Endothelial cell of umbilical vein (primary cell): ENCODE data around the gene ACOX3. TPM values are rescaled to one million over a fixed set of nuclear protein-coding genes. Genes with fewer than 3 reads are reported as not detected.

Source experiments
- BruUV-seq: library from RNA; stranded (reverse); fragments of 400-500 nt; replicated peaks from 2 replicates; lab custom pipeline; 2021; lab: Mats Ljungman, UMichigan
- CTCF ChIA-PET: fragments of 300-600, 350-600 bp; sonication (Branson Sonifier 250); formaldehyde crosslinking; loops from one replicate; lab custom pipeline; 2021; ENCODE audit warnings: antibody characterized with exemption, inconsistent platforms; lab: Charles Lee
- POLR2A ChIA-PET: fragments of 300-600, 350-600 bp; sonication (Branson Sonifier 250); formaldehyde crosslinking; loops from one replicate; lab custom pipeline; 2021; ENCODE audit warnings: antibody characterized with exemption, inconsistent platforms; lab: Charles Lee
- DNase-seq: peaks from one replicate; pipeline ENCODE4 v3.0.0-alpha.2; 2011; ENCODE audit warnings: low read depth, low spot score
- FAIRE-seq: peaks from 2 replicates; lab custom pipeline; 2011; peaks lifted over from hg19 to GRCh38; lab: Jason Lieb, UNC
- H2AFZ ChIP-seq: 2 replicates; pipeline ENCODE4 v1.6.0; 2012; ENCODE audit warnings: low read depth, low read length, control low read depth, inconsistent platforms
- H3K27ac ChIP-seq: 2 replicates; pipeline ENCODE4 v1.5.1; 2011; ENCODE audit warnings: low read depth, mild to moderate bottlenecking, control low read depth, low read length, moderate library complexity; ENCODE audit not compliant: insufficient read depth
- H3K27me3 ChIP-seq, 2 experiments: 2 replicates each; pipeline versions ENCODE4 v1.6.0 to v1.6.1; 2011; ENCODE audit warnings: low read length in 2 of 2, mixed read lengths in 1 of 2; ENCODE audit not compliant: control insufficient read depth in 2 of 2, insufficient read depth in 2 of 2
- H3K36me3 ChIP-seq, 2 experiments: 2 replicates in 1 of 2; 3 replicates in 1 of 2; pipeline ENCODE4 v1.5.1; 2011; ENCODE audit warnings: low read length in 2 of 2, mild to moderate bottlenecking in 1 of 2, moderate library complexity in 1 of 2; ENCODE audit not compliant: control insufficient read depth in 2 of 2, insufficient read depth in 2 of 2; ENCODE audit errors: extremely low read depth in 1 of 2
- H3K4me1 ChIP-seq: 3 replicates; pipeline ENCODE4 v1.5.1; 2011; ENCODE audit warnings: mild to moderate bottlenecking, low read length; ENCODE audit not compliant: control insufficient read depth, insufficient read depth; ENCODE audit errors: extremely low read depth
- H3K4me2 ChIP-seq: 2 replicates; pipeline ENCODE4 v1.6.1; 2011; ENCODE audit warnings: low read length, control low read depth, mixed read lengths; ENCODE audit not compliant: insufficient read depth
- H3K4me3 ChIP-seq, 3 experiments: fragments of 200-600 bp in 1 of 3; sonication (generic), shearing (Covaris generic) in 1 of 3; replicated peaks in 1 of 3; 2 replicates each; pipeline ENCODE4 v1.5.1; 2011 to 2016; ENCODE audit warnings: control low read depth in 3 of 3, low read length in 3 of 3, mild to moderate bottlenecking in 2 of 3, inconsistent platforms in 1 of 3, low read depth in 1 of 3, moderate library complexity in 1 of 3; ENCODE audit not compliant: insufficient read depth in 1 of 3
- H3K79me2 ChIP-seq: 2 replicates; pipeline ENCODE4 v1.6.0; 2012; ENCODE audit warnings: low read length, inconsistent platforms; ENCODE audit not compliant: control insufficient read depth, insufficient read depth
- H3K9ac ChIP-seq: replicated peaks from 2 replicates; pipeline ENCODE3; 2011; ENCODE audit warnings: low read length, control low read depth; ENCODE audit not compliant: insufficient read depth; ENCODE audit errors: extremely low read depth
- H3K9me1 ChIP-seq: replicated peaks from 3 replicates; pipeline ENCODE4 v1.6.0; 2011; ENCODE audit warnings: mild to moderate bottlenecking, low read length; ENCODE audit not compliant: control insufficient read depth, insufficient read depth; ENCODE audit errors: extremely low read depth
- H3K9me3 ChIP-seq: replicated peaks from 2 replicates; pipeline ENCODE4 v1.5.1; 2012; ENCODE audit warnings: low read length, inconsistent platforms; ENCODE audit not compliant: control insufficient read depth, insufficient read depth
- H4K20me1 ChIP-seq: replicated peaks from 2 replicates; pipeline ENCODE3; 2011; ENCODE audit warnings: mild to moderate bottlenecking, low read length; ENCODE audit not compliant: control insufficient read depth, insufficient read depth; ENCODE audit errors: extremely low read depth
- CTCF ChIP-seq, 2 donors: IDR thresholded peaks; 1 replicate in 1 of 2; 2 replicates in 1 of 2; pipeline ENCODE4 v1.5.1; 2011; ENCODE audit warnings: low read length in 2 of 2, mild to moderate bottlenecking in 2 of 2, moderate library complexity in 2 of 2, control low read depth in 1 of 2, inconsistent platforms in 1 of 2, low read depth in 1 of 2; ENCODE audit not compliant: insufficient read depth in 1 of 2; ENCODE audit errors: extremely low read depth in 1 of 2
- EZH2 ChIP-seq: IDR thresholded peaks from 2 replicates; pipeline ENCODE4 v1.6.1; 2012; ENCODE audit warnings: borderline replicate concordance, low read depth, mild to moderate bottlenecking, moderate library complexity, low read length, inconsistent platforms; ENCODE audit not compliant: severe bottlenecking
- FOS ChIP-seq: IDR thresholded peaks from 2 replicates; pipeline ENCODE4 v1.6.1; 2011; ENCODE audit warnings: mild to moderate bottlenecking, low read length, moderate library complexity, borderline replicate concordance; ENCODE audit not compliant: insufficient read depth
- GATA2 ChIP-seq: IDR thresholded peaks from 2 replicates; pipeline ENCODE4 v1.7.0; 2011; ENCODE audit warnings: low read depth, mild to moderate bottlenecking, moderate library complexity, mixed read lengths, low read length; ENCODE audit not compliant: insufficient read length, insufficient read depth
- JUN ChIP-seq: IDR thresholded peaks from 2 replicates; pipeline ENCODE4 v1.6.1; 2011; ENCODE audit warnings: borderline replicate concordance, low read depth; ENCODE audit not compliant: insufficient read length, insufficient read depth
- MAX ChIP-seq: IDR thresholded peaks from 2 replicates; pipeline ENCODE4 v1.6.1; 2011; ENCODE audit not compliant: insufficient read depth, insufficient read length
- MYC ChIP-seq: IDR thresholded peaks from one replicate; pipeline ENCODE4 v1.6.1; 2011; ENCODE audit warnings: mild to moderate bottlenecking, low read depth, low read length
- POLR2A ChIP-seq: IDR thresholded peaks from 2 replicates; pipeline ENCODE4 v1.6.1; 2012; ENCODE audit warnings: low read depth, mild to moderate bottlenecking, control low read depth, low read length
- POLR2AphosphoS5 ChIP-seq: IDR thresholded peaks from 2 replicates; pipeline ENCODE4 v1.6.1; 2012; ENCODE audit warnings: low read depth, mild to moderate bottlenecking, control low read depth, low read length, moderate library complexity; ENCODE audit not compliant: insufficient read depth
- dilution Hi-C: fragments of 300-500 bp; cut with MboI; formaldehyde crosslinking; loops from one replicate; pipeline ENCODE4 v1.15.0; 2019; ENCODE audit warnings: low sequenced_read_pairs; ENCODE audit not compliant: extremely low pct_ligation_motif_present
- intact Hi-C: fragments of 100-400 bp; cut with micrococcal nuclease; formaldehyde crosslinking; loops from one replicate; pipeline ENCODE4 v1.10.0; 2022
- polyA plus RNA-seq, 4 experiments: library from polyadenylated mRNA; depleted of rRNA in 3 of 4; stranded (reverse) in 3 of 4; unstranded in 1 of 4; fragments of >200 nt; gene quantifications; 2 replicates each; pipeline versions ENCODE4 v1.2.1 to v1.2.3, GENCODE V29; 2011 to 2012; ENCODE audit warnings: missing spikeins in 1 of 4
- total RNA-seq: library from RNA; stranded (reverse); gene quantifications from 2 replicates; pipeline ENCODE4 v1.2.3, GENCODE V29; 2021

Gene ACOX3
- total and polyA plus RNA-seq, 2 donors (not counting 3 experiments of a cell fraction or from before 2014, with no cell fraction given), result 13.0 to 26.3 TPM

DNA sequence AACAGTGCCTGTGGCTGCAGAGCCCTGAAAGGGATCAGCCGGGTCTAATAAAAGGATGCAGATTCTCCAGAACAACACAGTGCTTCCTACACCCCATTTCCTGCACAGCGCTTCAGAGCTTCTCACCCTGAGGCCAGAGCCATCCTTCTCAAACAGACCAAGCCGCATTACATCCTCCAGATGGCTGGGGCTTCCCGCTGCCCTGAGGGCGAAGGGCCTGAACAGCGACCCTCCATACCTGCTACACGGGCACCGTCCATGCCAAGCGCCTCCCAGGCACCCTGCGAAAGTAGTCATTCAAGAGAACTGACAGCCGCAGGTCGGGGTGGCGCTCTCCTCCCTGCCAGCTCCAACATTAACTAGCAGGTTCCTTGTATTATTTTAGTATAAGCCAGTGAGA, 36.5 kb downstream of the ACOX3 start:
- intact Hi-C loops, result loop anchor here (1.0 to 2.0 kb wide), 5 partner anchors 11 to 227 kb away; no protein-coding TSS in a partner anchor
- FAIRE-seq, result no peak
- no peaks in the 10 kb centered on the region for H4K20me1 ChIP-seq

More for the DNA sequence above, 36.5 kb downstream of the ACOX3 start:
- Histone ChIP-seq H3K4me1 (peaks cover 11% of the 10 kb centered on the region), H3K27me3 (no peaks in the 10 kb centered on the region), H3K27ac (no peak overlapping the region), H3K9me1 (no peaks in the 10 kb centered on the region), H3K4me2 (no peak overlapping the region), H2AFZ (no peak overlapping the region), H3K79me2 (no peaks in the 10 kb centered on the region), H3K36me3 (peaks cover 0 to 13% of the 10 kb centered on the region in 2 experiments), H3K9me3 (no peaks in the 10 kb centered on the region), H3K4me3 (no peak overlapping the region), H3K9ac (no peak overlapping the region)
- no TSS peak for BruUV-seq
- dilution Hi-C loops, result no loop called here
- DNase-seq, result no peak
- ChIA-PET POLR2A (no interaction called here), CTCF (interaction anchor here (1.0 to 6.7 kb wide), 11 partner anchors 10 to 227 kb away, joined by 3 to 242 read pairs (median 10); partner anchors contain the start of gene HTRA3)
- TF ChIP-seq JUN (no peak), MAX (no peak), FOS (no peak), POLR2AphosphoS5 (no peak), GATA2 (no peak), CTCF (IDR thresholded peaks at IDR 0.05; ENCODE audit: extremely low read depth in 1 of 2, insufficient read depth in 1 of 2, low read depth in 1 of 2, low read length in 2 of 2) (no peak), POLR2A (no peak), MYC (no peak), EZH2 (no peak)
